ENCODE measurements around the gene DUSP1. TPM values are rescaled to one million over a fixed set of nuclear protein-coding genes. Genes with fewer than 3 reads are reported as not detected.

Gene DUSP1
- total and polyA plus RNA-seq, 9 of the 15 experiments (the other 6 are each of a cell fraction or from before 2014, with no cell fraction given), result 2.1 to 14.2 (median 8.5) TPM

DNA sequence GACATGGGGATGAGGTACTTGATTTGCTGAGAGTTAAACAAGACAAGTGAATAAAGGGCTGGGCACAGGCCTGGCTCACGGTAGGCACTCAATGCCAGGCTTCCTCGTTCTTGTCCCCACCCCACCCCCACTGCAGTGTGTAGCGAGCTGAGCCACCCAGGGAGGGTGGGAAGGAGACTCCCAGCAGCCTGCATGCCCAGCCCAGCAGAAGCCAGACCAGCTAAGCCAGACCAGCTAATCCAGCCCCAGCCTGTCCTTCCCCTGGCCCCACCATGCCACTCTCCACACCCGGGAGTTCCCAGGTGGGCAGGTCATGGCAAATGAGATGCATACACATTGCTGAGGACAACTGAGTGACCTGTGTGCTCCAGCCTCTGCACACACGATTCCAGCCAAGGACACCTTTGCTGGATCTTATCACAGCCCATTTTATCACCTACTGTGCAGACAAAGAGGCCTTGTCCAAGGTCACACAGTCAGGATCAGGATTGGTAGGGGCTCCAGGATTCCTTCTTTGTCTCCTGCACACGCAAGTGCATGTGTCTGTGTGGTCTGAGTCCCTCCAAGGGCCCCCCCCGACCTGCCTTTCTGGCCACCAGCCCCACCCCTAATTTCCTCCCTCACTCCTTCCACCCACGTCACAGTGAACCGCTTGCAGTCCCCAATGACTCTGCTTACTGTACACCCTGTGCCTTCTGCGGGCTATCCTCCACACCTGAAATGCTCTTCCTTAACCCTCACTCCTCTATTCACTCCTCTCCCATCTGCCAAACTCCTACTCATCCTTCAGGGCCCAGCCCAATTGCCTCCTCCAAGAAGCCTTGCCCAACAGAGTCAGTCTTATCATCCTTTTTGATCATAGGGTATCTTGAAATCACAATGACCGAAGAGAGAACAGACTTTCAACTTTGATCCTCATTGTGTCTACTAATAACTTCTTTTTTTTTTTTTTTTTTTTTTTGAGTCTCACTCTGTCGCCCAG lies 26.6 kb downstream of the DUSP1 start:
- peak overlapping the region in 1 of 2 experiments; percentile 37; a peak in 1 of 4 replicates for H3K9ac ChIP-seq (ENCODE audit: insufficient read depth in 1 of 2, low read depth in 2 of 2, low read length in 2 of 2)
- H4K20me1 ChIP-seq (replicated peaks; ENCODE audit: control insufficient read depth, insufficient read depth, low read length), result no peaks in the 10 kb centered on the region
- no peaks in the 10 kb centered on the region for H3K9me1 ChIP-seq (ENCODE audit: control insufficient read depth, insufficient read depth, low read length)
- H3K27me3 ChIP-seq (ENCODE audit: control insufficient read depth in 2 of 2, insufficient read depth in 2 of 2, low read length in 2 of 2), result peaks cover 14 to 16% of the 10 kb centered on the region in 2 experiments
- peaks cover 5% of the 10 kb centered on the region for H3K9me3 ChIP-seq (replicated peaks; ENCODE audit: control insufficient read depth, insufficient read depth, low read depth, low read length)
- no TSS peak for BruUV-seq (replicated peaks)
- CTCF ChIA-PET (ENCODE audit: low intra/inter-chr PET ratio), result no interaction called here
- 17% methylated on average over 11 of the region's 12 CpGs for WGBS (ENCODE audit: insufficient coverage, low coverage, missing lambda C conversion rate)
- peak; percentile 61 for ATAC-seq
- H3K36me3 ChIP-seq (ENCODE audit: control insufficient read depth, insufficient read depth, low read length), result no peaks in the 10 kb centered on the region
- H3K79me2 ChIP-seq (ENCODE audit: control insufficient read depth, insufficient read depth, low read length), result no peaks in the 10 kb centered on the region
- no peak overlapping the region for H3K4me3 ChIP-seq
- no peak for FAIRE-seq
- intact Hi-C loops (cut with micrococcal nuclease), result no loop called here
- TF ChIP-seq, protein P1, sequence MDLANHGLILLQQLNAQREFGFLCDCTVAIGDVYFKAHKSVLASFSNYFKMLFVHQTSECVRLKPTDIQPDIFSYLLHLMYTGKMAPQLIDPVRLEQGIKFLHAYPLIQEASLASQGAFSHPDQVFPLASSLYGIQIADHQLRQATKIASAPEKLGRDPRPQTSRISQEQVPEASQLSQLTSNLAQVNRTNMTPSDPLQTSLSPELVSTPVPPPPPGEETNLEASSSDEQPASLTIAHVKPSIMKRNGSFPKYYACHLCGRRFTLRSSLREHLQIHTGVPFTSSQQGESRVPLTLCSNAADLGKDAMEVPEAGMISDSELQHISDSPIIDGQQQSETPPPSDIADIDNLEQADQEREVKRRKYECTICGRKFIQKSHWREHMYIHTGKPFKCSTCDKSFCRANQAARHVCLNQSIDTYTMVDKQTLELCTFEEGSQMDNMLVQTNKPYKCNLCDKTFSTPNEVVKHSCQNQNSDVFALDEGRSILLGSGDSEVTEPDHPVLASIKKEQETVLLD (IDR thresholded peaks at IDR 0.05), result no peak
- TF ChIP-seq CBFA2T3 (IDR thresholded peaks at IDR 0.05), result 0 out of 2 replicates have a peak, but pooled peaks have one; percentile 4
- in situ Hi-C loops (cut with MboI), result no loop called here
- no peak for DNase-seq (ENCODE audit: extremely low read depth in 1 of 4, low spot score in 3 of 4)
- H2AFZ ChIP-seq (ENCODE audit: low read depth, low read length), result no peak overlapping the region
- POLR2A ChIA-PET, result interaction anchor here (0.9 kb wide), 1 partner anchor 153 kb away, joined by 3 read pairs; no protein-coding TSS in a partner anchor
- peaks cover 4 to 11% of the 10 kb centered on the region in 2 experiments; a peak in 4 of 5 replicates for H3K4me1 ChIP-seq (replicated peaks in 1 of 2; ENCODE audit: control insufficient read depth in 2 of 2, insufficient read depth in 2 of 2, low read length in 2 of 2)
- H3K4me2 ChIP-seq (ENCODE audit: insufficient read depth, low read length), result no peak overlapping the region; the same call in 1 of the 2 replicates
- no peak overlapping the region for H3K27ac ChIP-seq (ENCODE audit: extremely low read depth, low read depth, low read length)
